ENCODE data around the gene XKR8. TPM values are rescaled to one million over a fixed set of nuclear protein-coding genes. Genes with fewer than 3 reads are reported as not detected.
"Not testable (repeated sequence)": the region's sequence is repeated elsewhere in the genome, so short reads cannot be mapped to it uniquely, and the experiment has no call there.

XKR8 gene
- total and polyA plus RNA-seq, 7 experiments from 2014 or later, result 8.4 to 22.1 (median 10.7) TPM

DNA sequence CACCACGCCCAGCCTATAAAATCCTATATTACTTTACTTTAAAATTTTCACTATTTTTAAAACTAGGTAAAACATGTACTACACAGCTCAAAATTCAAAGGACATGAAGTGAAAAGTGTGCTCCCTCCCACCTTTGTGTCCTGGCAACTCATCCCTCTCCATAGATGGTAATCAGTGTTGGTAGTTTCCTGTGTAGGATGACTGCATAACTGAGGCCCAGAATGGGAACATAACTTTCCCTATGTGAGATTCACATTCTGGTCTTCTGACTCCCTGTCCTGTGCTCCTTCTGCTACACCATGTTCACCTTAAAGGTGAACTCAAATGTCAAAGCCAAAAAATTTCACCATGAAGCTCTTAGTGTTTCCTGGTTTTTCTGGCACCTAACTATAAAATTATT, 39.3 kb downstream of the XKR8 start:
- Mint-ChIP-seq H3K9me3 (no peaks in the 10 kb centered on the region), H3K36me3 (peaks cover 5 to 36% (median 23%) of the 10 kb centered on the region in 5 donors), H3K4me1 (peaks cover 0 to 17% (median 1%) of the 10 kb centered on the region in 7 donors), H3K27me3 (no peaks in the 10 kb centered on the region), H3K4me3 (no peak overlapping the region), H3K27ac (peak overlapping the region in 1 of 9 donors; percentile 68)
- Histone ChIP-seq H3K27ac (ENCODE audit: low read depth, low read length) (no peak overlapping the region), H3K9me3 (ENCODE audit: control insufficient read depth in 2 of 3, low read length in 3 of 3) (no peaks in the 10 kb centered on the region), H3K27me3 (ENCODE audit: control insufficient read depth in 2 of 2, insufficient read depth in 2 of 2, low read length in 2 of 2) (no peaks in the 10 kb centered on the region), H3K4me3 (ENCODE audit: low read length) (no peak overlapping the region), H3K36me3 (ENCODE audit: control insufficient read depth in 2 of 3, insufficient read depth in 3 of 3, low read length in 3 of 3) (peaks cover 7 to 43% (median 16%) of the 10 kb centered on the region in 3 experiments), H3K4me1 (ENCODE audit: control insufficient read depth in 2 of 2, insufficient read depth in 2 of 2, low read length in 2 of 2) (no peaks in the 10 kb centered on the region)
- CTCF ChIA-PET, result no interaction called here
- intact Hi-C loops (cut with micrococcal nuclease), result no loop called here
- DNase-seq (no peak), ATAC-seq (no peak)
- POLR2A ChIA-PET, result interaction anchor here (1.0 kb wide), 1 partner anchor 174 kb away, joined by 3 read pairs; no protein-coding TSS in a partner anchor

DNA sequence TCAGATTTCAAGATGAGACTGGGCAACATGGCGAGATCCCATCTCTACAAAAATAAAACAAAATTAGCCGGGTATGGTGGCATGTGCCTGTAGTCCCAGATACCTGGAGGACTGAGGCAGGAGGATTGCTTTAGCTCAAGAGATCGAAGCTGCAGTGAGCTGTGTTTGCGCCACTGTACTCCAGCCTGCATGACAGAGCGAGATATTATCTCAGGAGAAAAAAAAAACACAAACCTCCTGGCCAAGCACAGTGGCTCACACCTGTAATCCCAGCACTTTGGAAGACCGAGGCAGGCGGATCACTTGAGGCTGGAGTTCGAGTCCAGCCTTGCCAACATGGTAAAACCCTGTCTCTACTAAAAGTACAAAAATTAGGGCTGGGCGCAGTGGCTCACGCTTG, 42.8 kb downstream of the XKR8 start:
- Mint-ChIP-seq H3K27me3 (no peaks in the 10 kb centered on the region), H3K27ac (no peak overlapping the region), H3K4me3 (no peak overlapping the region), H3K9me3 (no peaks in the 10 kb centered on the region), H3K36me3 (peaks cover 0 to 39% (median 23%) of the 10 kb centered on the region in 5 donors), H3K4me1 (peaks cover 0 to 2% (median 0%) of the 10 kb centered on the region in 7 donors)
- ChIA-PET CTCF (interaction anchor here (0.7 kb wide), 1 partner anchor 12 kb away, joined by 3 read pairs; no protein-coding TSS in a partner anchor), POLR2A (no interaction called here)
- H3K4me1 ChIP-seq (ENCODE audit: control insufficient read depth in 2 of 2, insufficient read depth in 2 of 2, low read length in 2 of 2), result no peaks in the 10 kb centered on the region
- H3K4me3 ChIP-seq (ENCODE audit: low read length), result no peak overlapping the region
- no peaks in the 10 kb centered on the region for H3K27me3 ChIP-seq (ENCODE audit: control insufficient read depth in 2 of 2, insufficient read depth in 2 of 2, low read length in 2 of 2)
- intact Hi-C loops (cut with micrococcal nuclease), result no loop called here
- ATAC-seq (no peak), DNase-seq (no peak)
- no peak overlapping the region for H3K27ac ChIP-seq (ENCODE audit: low read depth, low read length)
- H3K36me3 ChIP-seq (ENCODE audit: control insufficient read depth in 2 of 3, insufficient read depth in 3 of 3, low read length in 3 of 3), result peaks cover 2 to 29% (median 12%) of the 10 kb centered on the region in 3 experiments
- H3K9me3 ChIP-seq (ENCODE audit: control insufficient read depth in 2 of 3, low read length in 3 of 3), result no peaks in the 10 kb centered on the region

DNA sequence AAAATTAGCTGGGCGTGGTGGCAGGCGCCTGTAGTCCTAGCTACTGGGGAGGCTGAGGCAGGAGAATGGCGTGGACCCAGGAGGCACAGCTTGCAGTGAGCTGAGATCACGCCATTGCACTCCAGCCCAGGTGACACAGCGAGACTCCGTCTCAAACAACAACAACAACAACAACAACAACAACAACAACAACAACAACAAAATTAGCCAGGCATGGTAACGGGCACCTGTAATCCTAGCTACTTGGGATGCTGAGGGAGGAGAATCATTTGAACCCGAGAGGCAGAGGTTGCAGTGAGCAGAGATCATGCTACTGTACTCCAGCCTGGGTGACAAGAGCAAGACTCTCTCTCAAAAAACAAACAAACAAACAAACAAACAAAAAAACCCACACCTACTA, 43.3 kb downstream of the XKR8 start:
- H3K4me3 ChIP-seq (ENCODE audit: low read length); H3K9me3 Mint-ChIP-seq; H3K27ac ChIP-seq (ENCODE audit: low read depth, low read length); H3K4me3 Mint-ChIP-seq; H3K4me1 ChIP-seq (ENCODE audit: control insufficient read depth in 2 of 2, insufficient read depth in 2 of 2, low read length in 2 of 2); H3K9me3 ChIP-seq (ENCODE audit: control insufficient read depth in 2 of 3, low read length in 3 of 3); POLR2A ChIA-PET; H3K27me3 ChIP-seq (ENCODE audit: control insufficient read depth in 2 of 2, insufficient read depth in 2 of 2, low read length in 2 of 2); CTCF ChIA-PET; DNase-seq; H3K27ac Mint-ChIP-seq; ATAC-seq; H3K4me1 Mint-ChIP-seq; intact Hi-C loops (cut with micrococcal nuclease); H3K27me3 Mint-ChIP-seq: not testable (repeated sequence)
- H3K36me3 ChIP-seq (ENCODE audit: control insufficient read depth in 2 of 3, insufficient read depth in 3 of 3, low read length in 3 of 3), result peaks cover 0 to 24% (median 8%) of the 10 kb centered on the region in 3 experiments
- peaks cover 0 to 36% (median 18%) of the 10 kb centered on the region in 5 donors for H3K36me3 Mint-ChIP-seq

DNA sequence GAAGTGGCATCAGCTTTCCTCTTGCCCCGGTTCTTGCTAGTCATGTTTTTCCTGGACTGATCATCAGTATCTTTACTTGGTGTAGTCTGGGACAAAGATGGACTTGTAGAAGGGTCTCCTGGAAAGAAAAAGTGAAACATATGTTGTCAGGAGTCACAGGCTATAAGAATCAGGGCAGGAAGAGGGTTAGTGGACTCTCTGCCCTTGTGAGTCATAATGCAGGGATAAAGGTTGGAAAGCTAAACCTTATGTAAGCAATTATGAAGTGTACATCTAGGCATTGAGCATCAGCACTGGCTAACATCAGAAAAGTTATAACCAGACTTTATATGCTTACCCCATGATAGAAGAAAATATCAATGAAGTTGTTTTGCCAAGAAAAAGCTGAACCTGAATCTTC, 51.2 kb downstream of the XKR8 start:
- H3K27ac Mint-ChIP-seq, result no peak overlapping the region
- ATAC-seq, result no peak
- no peak overlapping the region for H3K4me3 Mint-ChIP-seq
- H3K27ac ChIP-seq (ENCODE audit: low read depth, low read length), result no peak overlapping the region
- H3K36me3 Mint-ChIP-seq, result peaks cover 0 to 43% (median 21%) of the 10 kb centered on the region in 5 donors
- DNase-seq, result no peak
- no peak overlapping the region for H3K4me3 ChIP-seq (ENCODE audit: low read length)
- ChIA-PET POLR2A (no interaction called here), CTCF (no interaction called here)
- H3K9me3 ChIP-seq (ENCODE audit: control insufficient read depth in 2 of 3, low read length in 3 of 3), result no peaks in the 10 kb centered on the region
- no peaks in the 10 kb centered on the region for H3K27me3 Mint-ChIP-seq
- no peaks in the 10 kb centered on the region for H3K4me1 Mint-ChIP-seq
- H3K36me3 ChIP-seq (ENCODE audit: control insufficient read depth in 2 of 3, insufficient read depth in 3 of 3, low read length in 3 of 3), result peaks cover 0 to 33% (median 11%) of the 10 kb centered on the region in 3 experiments
- intact Hi-C loops (cut with micrococcal nuclease), result no loop called here
- no peaks in the 10 kb centered on the region for H3K9me3 Mint-ChIP-seq
- H3K27me3 ChIP-seq (ENCODE audit: control insufficient read depth in 2 of 2, insufficient read depth in 2 of 2, low read length in 2 of 2), result no peaks in the 10 kb centered on the region
- H3K4me1 ChIP-seq (ENCODE audit: control insufficient read depth in 2 of 2, insufficient read depth in 2 of 2, low read length in 2 of 2), result no peaks in the 10 kb centered on the region

Other genes with a start within 250 kb of the XKR8 start
- gene FAM76A, start 234.0 kb upstream of the XKR8 start, total RNA-seq, result 10 to 100 TPM; 15.2 to 25.2 (median 22.2) TPM
- gene FAM76A, start 234.0 kb upstream of the XKR8 start, polyA plus RNA-seq, result 10 to 100 TPM in 1 of 2 donors, 1 to 10 TPM in 1; 9.0 to 10.2 TPM
- 10 to 100 TPM; 23.9 to 38.7 (median 28.9) TPM for gene STX12, start 186.8 kb upstream of the XKR8 start, total RNA-seq
- gene STX12, start 186.8 kb upstream of the XKR8 start, polyA plus RNA-seq, result 10 to 100 TPM in 1 of 2 donors, 1 to 10 TPM in 1; 9.3 to 11.2 TPM
- 10 to 100 TPM; 17.5 to 60.2 (median 39.5) TPM for gene PPP1R8, start 129.2 kb upstream of the XKR8 start, total RNA-seq
- gene PPP1R8, start 129.2 kb upstream of the XKR8 start, polyA plus RNA-seq, result 10 to 100 TPM; 37.4 to 45.8 TPM
- 100 to 1,000 TPM in 1 of 5 experiments, 10 to 100 TPM in 4; 48.8 to 234 (median 72.3) TPM for gene THEMIS2, start 87.4 kb upstream of the XKR8 start, total RNA-seq
- 10 to 100 TPM; 24.8 to 97.1 TPM for gene THEMIS2, start 87.4 kb upstream of the XKR8 start, polyA plus RNA-seq
- gene RPA2, start 45.4 kb upstream of the XKR8 start, total RNA-seq, result 10 to 100 TPM; 20.6 to 72.4 (median 58.6) TPM
- gene RPA2, start 45.4 kb upstream of the XKR8 start, polyA plus RNA-seq, result 100 to 1,000 TPM; 224 to 235 TPM
- gene SMPDL3B, start 25.0 kb upstream of the XKR8 start, total RNA-seq, result under 1 TPM in 3 of 5 experiments, not detected in 2; 0.19 to 0.47 (median 0.41) TPM
- not detected for gene SMPDL3B, start 25.0 kb upstream of the XKR8 start, polyA plus RNA-seq
- 10 to 100 TPM; 14.5 to 31.7 (median 19.2) TPM for gene EYA3, start 128.6 kb downstream of the XKR8 start, total RNA-seq
- 1 to 10 TPM; 4.9 to 6.3 TPM for gene EYA3, start 128.6 kb downstream of the XKR8 start, polyA plus RNA-seq
- 10 to 100 TPM in 1 of 5 experiments, 1 to 10 TPM in 3, under 1 TPM in 1; 0.31 to 21.2 (median 1.2) TPM for gene PTAFR, start 216.7 kb downstream of the XKR8 start, total RNA-seq
- 1 to 10 TPM in 1 of 2 donors, under 1 TPM in 1; 0.51 to 2.0 TPM for gene PTAFR, start 216.7 kb downstream of the XKR8 start, polyA plus RNA-seq